HG03135 (cell line): ENCODE data around the gene EHMT1.
"Not testable (repeated sequence)": the region's sequence is repeated elsewhere in the genome, so short reads cannot be mapped to it uniquely, and the experiment has no call there.

ENCODE experiments used
- ATAC-seq: cut with Tn5 transposase; IDR thresholded peaks from one replicate; pipeline ENCODE4 v1.9.1; 2021; ENCODE audit warnings: mild to moderate bottlenecking, moderate library complexity; ENCODE audit not compliant: unreplicated experiment

The EHMT1 gene

GRCh38 chr9:137715866-137716693, 97.3 kb downstream of the EHMT1 start:
- ATAC-seq = not testable (repeated sequence)

DNA sequence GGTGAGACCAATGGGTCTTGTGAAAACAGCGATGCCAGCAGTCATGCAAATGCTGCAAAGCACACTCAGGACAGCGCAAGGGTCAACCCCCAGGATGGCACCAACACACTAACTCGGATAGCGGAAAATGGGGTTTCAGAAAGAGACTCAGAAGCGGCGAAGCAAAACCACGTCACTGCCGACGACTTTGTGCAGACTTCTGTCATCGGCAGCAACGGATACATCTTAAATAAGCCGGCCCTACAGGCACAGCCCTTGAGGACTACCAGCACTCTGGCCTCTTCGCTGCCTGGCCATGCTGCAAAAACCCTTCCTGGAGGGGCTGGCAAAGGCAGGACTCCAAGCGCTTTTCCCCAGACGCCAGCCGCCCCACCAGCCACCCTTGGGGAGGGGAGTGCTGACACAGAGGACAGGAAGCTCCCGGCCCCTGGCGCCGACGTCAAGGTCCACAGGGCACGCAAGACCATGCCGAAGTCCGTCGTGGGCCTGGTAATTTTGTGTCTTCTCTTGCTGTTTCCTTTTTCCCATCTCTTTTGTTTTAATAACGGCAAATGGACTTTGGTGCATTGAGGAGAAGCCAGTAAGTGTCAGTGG, 98.0 kb downstream of the EHMT1 start:
- ATAC-seq = no peak

GRCh38 chr9:137717776-137718327, 99.0 kb downstream of the EHMT1 start:
- no peak for ATAC-seq

DNA sequence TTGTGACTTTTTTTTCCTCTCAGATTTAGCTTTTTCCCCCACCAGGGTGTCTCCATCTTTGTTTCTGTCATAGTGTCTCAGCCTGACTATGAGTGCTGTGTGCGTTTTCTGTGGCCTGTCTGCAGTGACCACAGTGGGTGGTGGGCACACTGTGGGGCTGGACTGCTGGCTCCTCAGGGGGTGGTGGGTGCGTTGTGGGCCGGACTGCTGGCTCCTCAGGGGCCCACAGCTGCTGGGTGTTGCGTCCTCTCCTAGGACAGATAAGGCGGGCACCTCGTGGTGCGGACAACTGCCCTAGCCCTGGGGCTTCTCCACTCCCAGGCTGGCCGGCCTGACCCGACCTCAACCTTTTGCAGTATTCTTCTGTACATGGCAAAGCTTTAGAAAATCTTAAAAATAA, 100.4 kb downstream of the EHMT1 start:
- no peak for ATAC-seq

DNA sequence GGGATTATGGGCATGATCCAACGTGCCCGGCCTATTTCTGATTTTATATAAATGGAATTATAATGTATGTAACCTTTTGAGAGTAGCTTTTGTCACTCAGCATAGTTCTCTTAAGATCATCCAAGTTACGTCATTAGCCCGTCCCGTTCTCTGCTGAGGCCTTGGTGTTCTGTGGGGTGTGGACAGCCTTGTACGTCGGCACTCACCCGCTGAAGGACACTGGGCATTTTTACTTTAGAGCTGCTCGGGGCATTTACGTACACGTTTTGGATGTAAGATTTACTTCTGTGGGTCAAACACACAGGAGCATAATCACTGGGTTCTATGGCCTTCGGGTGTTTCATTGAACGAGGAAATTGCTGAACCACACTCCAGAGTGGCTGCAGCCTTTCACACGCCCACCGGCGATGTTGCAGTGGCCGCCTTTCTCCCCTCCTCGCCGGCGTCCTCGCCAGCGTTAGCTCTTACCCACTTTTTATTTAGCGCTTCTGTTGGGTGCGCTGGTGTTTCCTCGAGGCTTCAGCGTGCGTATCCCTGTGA, 101.8 kb downstream of the EHMT1 start:
- no peak for ATAC-seq

DNA sequence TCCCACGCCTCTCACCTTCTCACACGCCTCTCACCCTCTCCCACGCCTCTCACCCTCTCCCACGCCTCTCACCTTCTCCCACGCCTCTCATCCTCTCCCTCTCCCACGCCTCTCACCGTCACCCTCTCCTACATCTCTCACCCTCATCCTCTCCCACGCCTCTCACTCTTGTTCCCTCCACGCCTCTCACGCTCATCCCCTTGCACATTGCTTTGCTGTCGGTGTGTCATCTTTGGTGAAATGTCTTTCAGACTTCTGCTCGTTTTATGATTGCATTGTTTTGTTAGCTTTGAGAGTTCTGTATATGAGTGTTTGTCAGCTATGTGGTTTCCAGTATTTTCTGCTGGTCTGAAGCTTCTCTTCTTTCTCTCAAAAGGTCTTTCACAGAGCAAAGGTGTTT, 102.7 kb downstream of the EHMT1 start:
- ATAC-seq = no peak

GRCh38 chr9:137721899-137722298, 103.1 kb downstream of the EHMT1 start:
- ATAC-seq = no peak

DNA sequence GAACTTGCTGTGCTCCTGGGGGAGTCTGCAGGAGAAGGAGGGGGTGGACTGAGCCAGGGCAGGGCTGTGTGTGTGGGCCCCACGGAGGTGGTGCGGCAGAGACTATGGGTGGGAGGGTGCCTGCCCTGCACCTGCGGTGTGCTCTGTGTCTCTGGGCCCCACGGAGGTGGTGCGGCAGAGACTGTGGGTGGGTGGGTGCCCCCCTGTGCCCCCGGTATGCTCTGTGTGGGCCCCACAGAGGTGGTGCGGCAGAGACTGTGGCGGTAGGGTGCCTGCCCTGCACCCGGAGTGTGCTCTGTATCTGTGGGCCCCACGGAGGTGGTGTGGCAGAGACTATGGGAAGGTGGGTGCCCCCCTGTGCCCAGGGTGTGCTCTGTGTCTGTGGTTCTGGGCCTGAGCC, 103.7 kb downstream of the EHMT1 start:
- ATAC-seq = no peak

DNA sequence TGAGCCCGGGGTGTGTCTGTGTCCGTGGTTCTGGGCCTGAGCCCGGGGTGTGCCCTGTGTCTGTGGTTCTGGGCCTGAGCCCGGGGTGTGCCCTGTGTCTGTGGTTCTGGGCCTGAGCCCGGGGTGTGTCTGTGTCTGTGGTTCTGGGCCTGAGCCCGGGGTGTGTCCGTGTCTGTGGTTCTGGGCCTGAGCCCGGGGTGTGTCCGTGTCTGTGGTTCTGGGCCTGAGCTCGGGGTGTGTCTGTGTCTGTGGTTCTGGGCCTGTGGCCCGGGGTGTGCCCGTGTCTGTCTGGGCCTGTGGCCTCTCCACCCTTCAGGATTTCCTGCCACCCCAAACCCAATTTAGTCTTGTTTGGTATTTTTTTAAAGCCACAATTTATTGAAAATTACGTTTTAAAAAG, 104.6 kb downstream of the EHMT1 start:
- not testable (repeated sequence) for ATAC-seq

- no peak for ATAC-seq
Measured at GRCh38 chr9:137723783-137724445, 105.1 kb downstream of the EHMT1 start.

GRCh38 chr9:137724818-137725240, 106.0 kb downstream of the EHMT1 start:
- ATAC-seq = no peak

DNA sequence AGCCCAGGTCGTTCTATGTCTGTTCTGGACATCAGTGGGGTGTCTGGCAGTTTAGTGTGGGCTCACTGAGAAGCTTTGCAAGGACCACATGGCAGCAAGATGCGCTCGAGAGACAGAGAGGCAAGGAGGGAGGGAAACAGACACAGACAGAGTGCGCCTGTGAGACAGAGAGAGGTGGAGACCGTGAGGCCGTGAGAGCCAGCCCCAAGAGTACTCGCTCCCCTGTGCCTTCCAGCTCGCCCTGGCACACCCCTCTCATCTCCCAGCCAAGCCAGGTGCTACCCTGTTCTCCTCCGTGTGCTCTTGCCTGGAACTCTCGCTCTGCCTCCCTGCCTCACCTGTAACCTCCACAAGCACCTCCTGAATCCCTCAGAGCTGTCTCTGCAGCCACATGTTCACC, 106.8 kb downstream of the EHMT1 start:
- no peak for ATAC-seq

DNA sequence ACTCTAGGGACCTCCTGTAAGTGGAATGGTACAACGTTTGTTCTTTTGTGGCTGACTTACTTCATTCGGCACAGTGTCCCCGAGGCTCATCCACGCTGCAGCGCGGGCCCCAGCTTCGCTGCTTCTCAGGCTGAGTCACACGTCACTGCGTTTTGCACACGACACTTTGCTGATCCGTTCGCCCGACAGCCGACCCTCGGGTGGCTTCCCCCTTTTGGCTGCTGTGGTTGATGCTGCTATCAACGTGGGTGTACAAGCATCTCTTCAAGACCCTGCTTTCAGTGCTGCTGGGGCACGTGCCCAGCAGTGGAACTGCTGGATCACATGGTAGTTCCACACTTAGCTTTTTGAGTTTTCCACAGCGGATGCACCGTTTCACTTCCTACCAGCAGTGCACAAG, 107.5 kb downstream of the EHMT1 start:
- peak; percentile 74 for ATAC-seq

GRCh38 chr9:137726764-137727163, 108.0 kb downstream of the EHMT1 start:
- ATAC-seq = no peak

DNA sequence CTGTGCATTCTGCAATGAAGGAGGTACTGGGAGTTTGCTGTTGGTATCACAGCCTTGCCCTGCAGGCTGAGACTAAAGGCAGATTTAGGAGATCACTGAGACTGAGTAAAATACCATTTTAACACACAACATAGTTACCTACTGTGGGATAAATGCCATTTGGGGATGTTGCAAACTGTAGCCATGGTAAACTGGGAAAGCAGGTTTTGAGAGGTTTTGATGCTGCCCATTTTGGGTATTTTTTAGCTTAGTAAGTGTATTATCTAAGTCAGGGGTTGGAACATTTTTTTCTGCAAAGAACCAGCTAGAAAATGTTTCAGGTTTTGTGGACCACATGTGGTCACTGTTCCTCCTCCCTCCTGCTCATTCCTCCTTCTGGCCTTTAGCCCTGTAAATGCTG, 108.9 kb downstream of the EHMT1 start:
- no peak for ATAC-seq

DNA sequence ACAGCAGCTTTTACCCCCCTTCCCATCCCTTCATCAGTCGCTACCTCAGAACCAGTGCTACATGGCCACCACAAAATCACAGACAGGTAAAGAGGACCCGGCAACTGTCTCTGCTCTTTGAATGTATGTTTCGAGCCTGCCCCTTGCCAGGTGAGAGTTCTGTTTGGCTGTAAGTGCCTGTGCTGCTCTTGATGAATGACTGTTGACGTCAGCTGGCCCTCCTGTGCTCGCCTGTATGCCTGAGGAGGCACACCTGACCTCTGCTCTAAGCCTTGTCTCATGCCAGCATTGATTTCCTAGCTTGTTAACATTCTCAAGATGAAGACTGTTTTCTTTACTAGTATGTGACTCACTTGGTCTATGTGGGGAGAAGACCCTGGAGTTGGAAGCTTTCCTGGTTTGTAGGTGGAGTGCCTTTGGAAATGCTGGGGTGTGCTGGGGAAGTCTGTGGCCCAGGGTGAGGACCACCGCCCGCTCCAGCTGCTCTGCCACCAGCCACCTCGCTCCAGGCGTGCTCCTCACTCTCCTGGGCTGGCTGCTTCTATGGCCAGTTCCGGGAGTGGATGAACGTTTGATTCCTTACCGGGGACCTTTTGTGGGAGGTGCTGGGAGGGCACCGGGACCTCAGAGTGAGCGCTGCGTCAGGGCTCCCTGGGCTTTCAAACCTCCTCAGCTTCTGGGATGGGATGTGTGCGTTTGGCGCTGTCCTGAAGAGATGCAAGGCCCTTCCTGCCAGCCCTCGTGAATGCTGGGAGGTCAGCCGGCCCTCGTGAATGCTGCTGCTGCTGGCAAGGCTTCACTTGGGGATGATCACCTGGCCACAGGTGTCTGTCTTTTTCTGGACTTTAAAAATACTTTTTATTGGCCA, 109.9 kb downstream of the EHMT1 start:
- ATAC-seq = no peak

DNA sequence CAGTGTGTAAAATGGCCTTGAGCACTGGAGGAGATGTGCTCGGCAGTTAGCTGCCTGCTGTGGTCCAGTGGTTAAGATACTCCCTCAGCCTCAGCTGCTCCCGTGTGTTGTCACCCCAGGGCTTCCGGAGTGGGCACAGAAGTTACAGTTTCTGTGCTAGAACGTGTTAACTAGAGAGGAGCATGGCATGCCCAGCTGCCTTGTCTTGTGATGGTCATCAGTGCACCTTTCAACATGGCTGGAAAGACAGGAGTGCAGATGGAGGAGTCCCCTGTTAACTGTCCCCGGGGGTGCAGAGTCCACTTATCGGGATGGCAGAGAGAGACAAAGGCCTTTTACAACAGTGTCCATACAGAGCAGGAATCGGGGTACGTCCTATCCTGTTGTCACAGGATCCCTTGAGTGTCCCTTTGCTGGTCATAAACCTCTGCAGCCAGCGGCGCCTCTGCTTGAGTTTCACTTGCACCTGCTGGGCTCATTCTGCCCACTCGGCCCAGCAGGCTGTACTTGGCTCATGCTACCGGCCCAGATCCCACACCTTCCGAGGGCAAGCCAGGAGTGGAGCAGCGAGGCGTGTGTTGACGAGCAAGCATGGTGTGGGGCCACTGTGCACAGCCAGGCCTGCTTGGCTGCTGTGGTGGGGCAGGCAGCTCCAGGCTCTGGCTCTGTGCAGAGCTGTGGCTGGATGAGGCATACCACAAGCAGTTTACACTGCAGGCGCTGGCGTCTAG, 112.6 kb downstream of the EHMT1 start:
- ATAC-seq = no peak

GRCh38 chr9:137731947-137732813, 113.4 kb downstream of the EHMT1 start:
- ATAC-seq = no peak

DNA sequence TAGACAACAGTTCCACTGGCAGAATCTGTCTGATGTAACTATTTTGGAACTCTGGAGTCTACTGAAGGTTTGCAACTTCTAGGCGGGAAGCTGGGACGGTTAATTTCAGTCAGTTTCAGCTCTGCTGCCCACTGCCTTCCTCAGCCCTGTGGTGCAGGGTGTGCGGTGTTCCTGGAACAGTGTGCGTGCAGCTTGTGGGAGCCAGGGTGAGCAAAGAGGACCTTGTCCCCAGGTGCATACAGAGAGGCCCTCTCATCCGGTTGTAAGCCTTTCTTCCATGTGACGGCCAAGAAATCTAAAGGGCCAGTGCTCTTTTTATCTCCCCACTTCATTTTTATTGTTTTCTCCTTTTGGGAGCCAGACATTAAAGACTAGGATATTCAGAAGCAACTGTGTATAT, 114.6 kb downstream of the EHMT1 start:
- ATAC-seq = no peak
